B cell (primary cell): Measurements from ENCODE around the gene AIG1.

Source experiments
- CTCF ChIP-seq: fragments of 200-600 bp; IDR thresholded peaks from one replicate; pipeline ENCODE4 v1.8.0; 2022; ENCODE audit warnings: antibody characterized with exemption, mild to moderate bottlenecking
- EZH2 ChIP-seq: IDR thresholded peaks from 2 replicates; pipeline ENCODE4 v1.6.1; 2012; ENCODE audit warnings: borderline replicate concordance, low read depth, mild to moderate bottlenecking, moderate library complexity, low read length; ENCODE audit not compliant: insufficient read depth, poor library complexity, severe bottlenecking

GRCh38 chr6:143333749-143334520 is 273.2 kb downstream of the AIG1 start:
- TF ChIP-seq EZH2, result no peak
- no peak for TF ChIP-seq CTCF
